Smooth muscle cell (in vitro differentiated cells): ENCODE data around the gene TNP1. TPM values are rescaled to one million over a fixed set of nuclear protein-coding genes. Genes with fewer than 3 reads are reported as not detected.
A peak's percentile ranks its signal among the peaks of the same experiment; 100 is the strongest.

ENCODE experiments used
- DNase-seq: peaks from one replicate; lab custom pipeline; 2025; ENCODE audit not compliant: unreplicated experiment; lab: John Stamatoyannopoulos, UW
- H2AFZ ChIP-seq: fragments of 200-600 bp; sonication (generic); 2 replicates; pipeline ENCODE4 v1.6.0; 2016; ENCODE audit warnings: antibody characterized with exemption, low read depth, mild to moderate bottlenecking
- H3F3A ChIP-seq: fragments of 200-600 bp; sonication (generic); 2 replicates; pipeline ENCODE4 v1.6.0; 2017; ENCODE audit warnings: antibody characterized with exemption, low read depth
- H3K27ac ChIP-seq: fragments of 200-600 bp; sonication (generic); 2 replicates; pipeline ENCODE4 v1.5.1; 2016; ENCODE audit warnings: low read depth, mild to moderate bottlenecking
- H3K27me3 ChIP-seq: fragments of 200-600 bp; sonication (generic); 2 replicates; pipeline ENCODE4 v1.6.1; 2016; ENCODE audit warnings: low read depth, mild to moderate bottlenecking
- H3K36me3 ChIP-seq: fragments of 200-600 bp; sonication (generic); 2 replicates; pipeline ENCODE4 v1.5.1; 2016; ENCODE audit warnings: low read depth
- H3K4me1 ChIP-seq: fragments of 200-600 bp; sonication (generic); 2 replicates; pipeline ENCODE4 v1.5.1; 2016; ENCODE audit warnings: low read depth
- H3K4me2 ChIP-seq: fragments of 200-600 bp; sonication (generic); 2 replicates; pipeline ENCODE4 v1.6.0; 2016; ENCODE audit warnings: mild to moderate bottlenecking
- H3K4me3 ChIP-seq: fragments of 200-600 bp; sonication (generic); 2 replicates; pipeline ENCODE4 v1.5.1; 2016; ENCODE audit warnings: mild to moderate bottlenecking
- H3K79me2 ChIP-seq: fragments of 200-600 bp; sonication (generic); 2 replicates; pipeline ENCODE4 v1.6.0; 2016; ENCODE audit warnings: low read depth, mild to moderate bottlenecking
- H3K9ac ChIP-seq: fragments of 200-600 bp; sonication (generic); 2 replicates; pipeline ENCODE4 v1.6.0; 2016; ENCODE audit warnings: low read depth
- H3K9me3 ChIP-seq: fragments of 200-600 bp; sonication (generic); replicated peaks from 2 replicates; pipeline ENCODE4 v1.5.1; 2016; ENCODE audit warnings: low read depth
- H4K20me1 ChIP-seq: fragments of 200-600 bp; sonication (generic); 2 replicates; pipeline ENCODE4 v1.6.0; 2016; ENCODE audit warnings: low read depth
- WGBS: methylation state at CpG from one replicate; pipeline ENCODE4 v1.1.7; 2016; ENCODE audit warnings: low lambda C conversion rate; 5-methylcytosine and 5-hydroxymethylcytosine counted together
- polyA plus RNA-seq: library from polyadenylated mRNA; unstranded; fragments of >200 nt; fragmentation: Nextera tagmentation; extraction: Ambion mirVana; gene quantifications from 2 replicates; pipeline ENCODE4 v1.2.1, GENCODE V29; 2016
- total RNA-seq: library from RNA; depleted of rRNA; stranded (reverse); fragments of >200 nt; gene quantifications from 2 replicates; pipeline ENCODE4 v1.2.3, GENCODE V29; 2014
- TF ChIP-seq, protein P1 (sequence below): fragments of 200-600 bp; sonication (generic); IDR thresholded peaks from 2 replicates; pipeline ENCODE4 v1.5.1; 2017; ENCODE audit warnings: borderline replicate concordance, mild to moderate bottlenecking, antibody characterized with exemption; ENCODE audit not compliant: insufficient read depth, poor library complexity, severe bottlenecking

TNP1 gene
- total and polyA plus RNA-seq, 2 experiments from 2014 or later: not detected

DNA sequence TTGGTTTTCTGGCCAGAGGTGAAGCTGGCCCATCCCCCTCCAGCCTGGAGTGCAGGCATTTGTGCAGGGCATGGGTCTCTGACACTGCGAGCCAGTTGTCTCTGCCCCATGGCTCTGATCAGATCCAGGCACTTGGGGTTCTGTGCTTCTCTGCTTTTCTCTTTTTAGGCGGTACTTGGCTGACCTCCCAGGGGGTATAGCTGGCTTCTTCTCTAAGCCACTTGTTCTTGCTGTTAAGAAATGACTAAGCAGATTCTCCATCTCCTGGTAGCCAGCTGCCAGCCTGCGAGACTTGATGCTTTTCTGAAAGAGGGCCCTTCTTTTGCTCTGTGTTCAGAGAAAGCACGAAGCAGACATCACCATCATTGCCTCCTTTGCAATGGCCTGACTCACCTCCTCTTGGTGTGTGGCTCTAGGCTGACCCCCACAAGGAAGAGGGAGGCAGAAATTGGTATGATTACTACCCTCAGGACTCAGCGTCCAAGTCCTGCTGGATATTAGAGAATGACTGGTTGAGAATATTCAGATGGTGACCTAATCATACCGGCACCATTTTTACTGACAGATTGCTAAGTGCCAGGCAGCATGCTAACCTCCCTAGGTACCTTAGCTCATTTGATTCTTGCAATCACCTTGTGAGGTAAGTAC lies 32.7 kb downstream of the TNP1 start:
- H3K9ac ChIP-seq: no peak overlapping the region
- peaks cover 7% of the 10 kb centered on the region for H3K4me1 ChIP-seq
- no peaks in the 10 kb centered on the region for H3K27me3 ChIP-seq
- H3K79me2 ChIP-seq: no peaks in the 10 kb centered on the region
- 65% methylated on average over 6 of the region's 6 CpGs for WGBS
- TF ChIP-seq, protein P1, sequence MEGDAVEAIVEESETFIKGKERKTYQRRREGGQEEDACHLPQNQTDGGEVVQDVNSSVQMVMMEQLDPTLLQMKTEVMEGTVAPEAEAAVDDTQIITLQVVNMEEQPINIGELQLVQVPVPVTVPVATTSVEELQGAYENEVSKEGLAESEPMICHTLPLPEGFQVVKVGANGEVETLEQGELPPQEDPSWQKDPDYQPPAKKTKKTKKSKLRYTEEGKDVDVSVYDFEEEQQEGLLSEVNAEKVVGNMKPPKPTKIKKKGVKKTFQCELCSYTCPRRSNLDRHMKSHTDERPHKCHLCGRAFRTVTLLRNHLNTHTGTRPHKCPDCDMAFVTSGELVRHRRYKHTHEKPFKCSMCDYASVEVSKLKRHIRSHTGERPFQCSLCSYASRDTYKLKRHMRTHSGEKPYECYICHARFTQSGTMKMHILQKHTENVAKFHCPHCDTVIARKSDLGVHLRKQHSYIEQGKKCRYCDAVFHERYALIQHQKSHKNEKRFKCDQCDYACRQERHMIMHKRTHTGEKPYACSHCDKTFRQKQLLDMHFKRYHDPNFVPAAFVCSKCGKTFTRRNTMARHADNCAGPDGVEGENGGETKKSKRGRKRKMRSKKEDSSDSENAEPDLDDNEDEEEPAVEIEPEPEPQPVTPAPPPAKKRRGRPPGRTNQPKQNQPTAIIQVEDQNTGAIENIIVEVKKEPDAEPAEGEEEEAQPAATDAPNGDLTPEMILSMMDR: no peak
- no peaks in the 10 kb centered on the region for H3K36me3 ChIP-seq
- no peak overlapping the region for H3K4me2 ChIP-seq
- H4K20me1 ChIP-seq: no peaks in the 10 kb centered on the region
- no peak for DNase-seq
- H3K4me3 ChIP-seq: no peak overlapping the region
- H3K9me3 ChIP-seq: no peaks in the 10 kb centered on the region
- H3F3A ChIP-seq: peaks cover 7% of the 10 kb centered on the region
- no peak overlapping the region for H3K27ac ChIP-seq
- peak overlapping the region; percentile 39 for H2AFZ ChIP-seq

DNA sequence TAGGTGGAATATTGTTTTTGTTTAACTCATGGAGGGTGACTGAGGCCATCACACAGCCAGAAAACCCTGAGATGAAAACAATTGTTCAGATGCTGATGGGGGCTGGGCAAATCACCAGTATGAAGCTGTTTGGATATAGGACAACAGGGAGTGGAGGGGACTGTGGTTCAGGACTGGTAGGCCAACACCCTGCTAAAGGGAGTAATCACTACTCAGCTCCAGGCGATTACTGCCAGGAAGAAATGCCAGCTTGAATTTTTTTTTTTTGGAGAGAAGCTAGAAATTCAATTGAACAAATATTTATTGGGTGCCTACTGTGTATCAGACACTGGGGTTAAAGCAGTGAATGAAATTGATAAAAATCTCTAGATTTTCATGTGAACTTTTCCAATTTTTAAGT lies 37.4 kb downstream of the TNP1 start:
- WGBS: 87% methylated on average over 1 of the region's 1 CpG
- H3K9me3 ChIP-seq: no peaks in the 10 kb centered on the region

DNA sequence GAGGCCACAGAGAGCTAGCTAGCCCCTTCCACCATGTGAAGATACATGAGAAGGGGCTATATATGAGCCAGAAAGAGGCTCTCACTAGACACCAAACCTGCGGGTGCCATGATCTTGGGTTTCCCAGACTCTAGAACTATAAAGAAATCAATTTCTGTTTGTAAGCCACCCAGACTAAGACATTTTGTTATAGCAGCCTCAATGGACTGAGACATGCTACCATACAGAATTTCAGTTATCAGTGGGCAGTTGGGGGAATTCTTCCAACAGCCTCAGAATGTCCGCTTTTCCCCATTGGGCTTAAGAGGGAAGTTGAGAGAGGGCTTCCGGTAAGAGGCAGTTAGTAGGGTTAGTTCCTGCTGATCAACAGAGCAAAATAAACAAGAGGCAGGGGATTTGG lies 39.2 kb downstream of the TNP1 start:
- TF ChIP-seq, protein P1: no peak
- no peak overlapping the region for H3K4me2 ChIP-seq
- DNase-seq: no peak
- no peak overlapping the region for H3K4me3 ChIP-seq
- no peaks in the 10 kb centered on the region for H3K27me3 ChIP-seq
- no peaks in the 10 kb centered on the region for H3K36me3 ChIP-seq
- no peak overlapping the region for H3K9ac ChIP-seq
- no peak overlapping the region for H2AFZ ChIP-seq
- no peaks in the 10 kb centered on the region for H3K9me3 ChIP-seq
- no peaks in the 10 kb centered on the region for H3K79me2 ChIP-seq
- 99% methylated on average over 3 of the region's 3 CpGs for WGBS
- no peaks in the 10 kb centered on the region for H3F3A ChIP-seq
- no peaks in the 10 kb centered on the region for H4K20me1 ChIP-seq
- no peaks in the 10 kb centered on the region for H3K4me1 ChIP-seq
- H3K27ac ChIP-seq: no peak overlapping the region

More for the DNA sequence above, 37.4 kb downstream of the TNP1 start:
- Histone ChIP-seq H3K9ac (no peak overlapping the region), H3K36me3 (no peaks in the 10 kb centered on the region), H4K20me1 (no peaks in the 10 kb centered on the region), H3K79me2 (no peaks in the 10 kb centered on the region), H3K4me2 (no peak overlapping the region), H3K27me3 (no peaks in the 10 kb centered on the region), H3F3A (peaks cover 7% of the 10 kb centered on the region), H3K4me3 (no peak overlapping the region), H2AFZ (no peak overlapping the region), H3K27ac (no peak overlapping the region), H3K4me1 (no peaks in the 10 kb centered on the region)
- DNase-seq: no peak
- TF ChIP-seq, protein P1: no peak

DNA sequence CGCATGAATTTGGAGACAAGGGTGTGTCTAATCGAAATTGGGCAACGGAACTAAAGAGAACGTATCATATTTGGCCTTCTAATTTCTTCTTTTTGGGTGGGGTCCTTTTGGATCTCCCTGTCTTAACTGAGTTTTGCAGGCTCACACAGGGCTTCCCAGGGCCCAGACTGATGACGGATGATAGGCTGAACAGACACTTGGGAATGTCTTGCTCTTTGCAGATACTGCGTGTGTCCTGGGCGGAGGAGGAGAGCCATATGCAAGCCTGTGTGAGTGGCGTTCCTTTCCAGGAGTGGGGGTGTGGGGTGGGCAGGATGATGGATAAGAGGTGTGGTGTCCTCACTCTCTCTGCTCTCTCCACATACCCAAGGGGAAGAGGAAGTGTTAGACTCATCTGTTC lies 40.1 kb downstream of the TNP1 start:
- Histone ChIP-seq H3K4me3 (no peak overlapping the region), H3K27me3 (no peaks in the 10 kb centered on the region), H3K9me3 (no peaks in the 10 kb centered on the region), H4K20me1 (no peaks in the 10 kb centered on the region), H3K79me2 (no peaks in the 10 kb centered on the region), H3K9ac (no peak overlapping the region), H3F3A (no peaks in the 10 kb centered on the region), H3K27ac (no peak overlapping the region), H3K36me3 (no peaks in the 10 kb centered on the region), H3K4me1 (no peaks in the 10 kb centered on the region), H3K4me2 (no peak overlapping the region), H2AFZ (no peak overlapping the region)
- whole genome bisulfite sequencing: 87% methylated on average over 8 of the region's 8 CpGs
- TF ChIP-seq, protein P1: no peak
- no peak for DNase-seq
